Femur (tissue), 1 donor: Measurements from ENCODE around the gene TFEC.
"Not testable (repeated sequence)": the region's sequence is repeated elsewhere in the genome, so short reads cannot be mapped to it uniquely, and the experiment has no call there.

Experiments used
- DNase-seq: peaks from one replicate; pipeline ENCODE4 v3.0.0-alpha.2; 2017

The TFEC gene

GRCh38 chr7:116030651-116031276 is at the start of gene TFEC:
TSS of gene TFEC (minus strand) at chr7:116030763. CDS start at chr7:115984441, 46,322 bp downstream.
- DNase-seq: no peak

GRCh38 chr7:116075351-116076145 is 45.0 kb upstream of the TFEC start:
- DNase-seq: no peak

- no peak for DNase-seq
Observed at GRCh38 chr7:116071629-116072028, 41.1 kb upstream of the TFEC start.

- no peak for DNase-seq
Observed at GRCh38 chr7:116064179-116064578, 33.6 kb upstream of the TFEC start.

GRCh38 chr7:116062666-116063065 is 32.1 kb upstream of the TFEC start:
- DNase-seq: no peak

- no peak for DNase-seq
Observed at GRCh38 chr7:116052006-116052405, 21.4 kb upstream of the TFEC start.

- DNase-seq: not testable (repeated sequence)
Observed at GRCh38 chr7:116047261-116047660, 16.7 kb upstream of the TFEC start.

GRCh38 chr7:116045532-116045931 is 15.0 kb upstream of the TFEC start:
- no peak for DNase-seq

GRCh38 chr7:116041615-116042014 is 11.1 kb upstream of the TFEC start:
- DNase-seq: no peak

- DNase-seq: no peak
Observed at GRCh38 chr7:116037401-116037800, 6.8 kb upstream of the TFEC start.

- DNase-seq: no peak
Observed at GRCh38 chr7:116034411-116034810, 3.8 kb upstream of the TFEC start.

- no peak for DNase-seq
Observed at GRCh38 chr7:116032886-116033285, 2.3 kb upstream of the TFEC start.

- no peak for DNase-seq
Observed at GRCh38 chr7:116028787-116029186, 1.8 kb downstream of the TFEC start.

GRCh38 chr7:116027786-116028185 is 2.8 kb downstream of the TFEC start:
- no peak for DNase-seq

GRCh38 chr7:116024826-116025809 is 5.4 kb downstream of the TFEC start:
- DNase-seq: no peak

GRCh38 chr7:116021237-116021636 is 9.3 kb downstream of the TFEC start:
- no peak for DNase-seq

- DNase-seq: no peak
Observed at GRCh38 chr7:116018731-116019130, 11.8 kb downstream of the TFEC start.

- no peak for DNase-seq
Observed at GRCh38 chr7:116013675-116014074, 16.9 kb downstream of the TFEC start.

GRCh38 chr7:116011584-116011983 is 19.0 kb downstream of the TFEC start:
- DNase-seq: no peak

GRCh38 chr7:116004762-116005161 is 25.8 kb downstream of the TFEC start:
- DNase-seq: not testable (repeated sequence)

- no peak for DNase-seq
Observed at GRCh38 chr7:115997221-115997620, 33.3 kb downstream of the TFEC start.

- no peak for DNase-seq
Observed at GRCh38 chr7:115995701-115996100, 34.9 kb downstream of the TFEC start.

GRCh38 chr7:115988401-115988800 is 42.2 kb downstream of the TFEC start:
- DNase-seq: no peak
